HCT116 (cell line): Measurements from ENCODE around the gene PIBF1. TPM values are rescaled to one million over a fixed set of nuclear protein-coding genes. Genes with fewer than 3 reads are reported as not detected.

ENCODE experiments used
- ATAC-seq: fragments of 200-7000 bp; cut with Tn5 transposase; 2 replicates; pipeline ENCODE4 v1.9.1; 2020; ENCODE audit warnings: mild to moderate bottlenecking, moderate library complexity
- BruUV-seq: library from RNA; stranded (reverse); fragments of 400-500 nt; replicated peaks from 2 replicates; lab custom pipeline; 2021; lab: Mats Ljungman, UMichigan
- CTCF ChIA-PET: fragments of 300-600 bp; sonication (Branson Sonifier 250); formaldehyde crosslinking; loops from one replicate; lab custom pipeline; 2021; ENCODE audit warnings: antibody characterized with exemption; lab: Charles Lee
- POLR2A ChIA-PET: fragments of 300-600, 350-600 bp; sonication (Branson Sonifier 250); formaldehyde crosslinking; loops from one replicate; lab custom pipeline; 2021; ENCODE audit warnings: antibody characterized with exemption; lab: Charles Lee
- RAD21 ChIA-PET, 2 experiments: fragments of 300-600 bp; sonication (Branson Sonifier 250); formaldehyde crosslinking; loops; one replicate each; lab custom pipeline; 2023; ENCODE audit warnings: low total read pairs in 2 of 2; ENCODE audit not compliant: uncharacterized antibody in 2 of 2, unreplicated experiment in 2 of 2, low non-redundant PET in 1 of 2; lab: Charles Lee
- DNase-seq: peaks from one replicate; pipeline ENCODE4 v3.0.0-alpha.2; 2010; ENCODE audit warnings: low read depth, low spot score
- H2AFZ ChIP-seq: fragments of 200-600 bp; shearing (Covaris generic), sonication (generic); 2 replicates; pipeline ENCODE4 v1.6.1; 2017; ENCODE audit warnings: low read depth, mixed run types, mixed read lengths, antibody characterized with exemption, low read length; ENCODE audit not compliant: poor library complexity, severe bottlenecking
- H3K27ac ChIP-seq: 2 replicates; pipeline ENCODE4 v1.5.1; 2012; ENCODE audit warnings: low read depth, low read length
- H3K27me3 ChIP-seq: fragments of 200-600 bp; sonication (generic); 2 replicates; pipeline ENCODE4 v1.6.1; 2016; ENCODE audit warnings: mixed run types, low read length, mixed read lengths; ENCODE audit not compliant: insufficient read depth
- H3K36me3 ChIP-seq, 2 experiments: fragments of 200-500 bp in 1 of 2; fragments of 200-600 bp in 1 of 2; sonication (Bioruptor generic) in 1 of 2; sonication (generic) in 1 of 2; 2 replicates each; pipeline versions ENCODE4 v1.5.1 to v1.6.1; 2014 to 2016; ENCODE audit warnings: low read length in 2 of 2, inconsistent platforms in 1 of 2, mixed read lengths in 1 of 2, mixed run types in 1 of 2; ENCODE audit not compliant: insufficient read depth in 2 of 2, control insufficient read depth in 1 of 2
- H3K4me1 ChIP-seq, 2 experiments: fragments of 200-600 bp in 1 of 2; sonication (generic) in 1 of 2; 2 replicates each; pipeline versions ENCODE4 v1.5.1 to v1.6.1; 2012 to 2017; ENCODE audit warnings: low read length in 2 of 2, inconsistent platforms in 1 of 2, mild to moderate bottlenecking in 1 of 2, mixed read lengths in 1 of 2, mixed run types in 1 of 2, moderate library complexity in 1 of 2; ENCODE audit not compliant: insufficient read depth in 2 of 2, control insufficient read depth in 1 of 2
- H3K4me2 ChIP-seq: fragments of 200-600 bp; sonication (generic); 2 replicates; pipeline ENCODE4 v1.6.1; 2017; ENCODE audit warnings: mixed run types, low read length, mixed read lengths
- H3K4me3 ChIP-seq, 2 experiments: fragments of 200-600 bp in 1 of 2; sonication (generic) in 1 of 2; replicated peaks in 1 of 2; 2 replicates each; pipeline ENCODE4 v1.5.1; 2011 to 2016; ENCODE audit warnings: low read length in 2 of 2, control low read depth in 1 of 2, low read depth in 1 of 2, mild to moderate bottlenecking in 1 of 2, mixed read lengths in 1 of 2, mixed run types in 1 of 2
- H3K79me2 ChIP-seq: fragments of 200-600 bp; sonication (generic); 2 replicates; pipeline ENCODE4 v1.6.1; 2017; ENCODE audit warnings: mild to moderate bottlenecking, mixed run types, low read length, moderate library complexity, mixed read lengths; ENCODE audit not compliant: insufficient read depth
- H3K9ac ChIP-seq: fragments of 200-600 bp; sonication (generic); 2 replicates; pipeline ENCODE4 v1.6.1; 2016; ENCODE audit warnings: low read length, mixed read lengths
- H3K9me2 ChIP-seq: fragments of 200-600 bp; sonication (generic), shearing (Covaris generic); 2 replicates; pipeline ENCODE4 v1.6.1; 2017; ENCODE audit warnings: mixed run types, mild to moderate bottlenecking, moderate library complexity; ENCODE audit not compliant: insufficient read depth
- H3K9me3 ChIP-seq, 2 experiments: fragments of 200-500 bp in 1 of 2; fragments of 200-600 bp in 1 of 2; sonication (Bioruptor generic) in 1 of 2; sonication (generic) in 1 of 2; 2 replicates each; pipeline ENCODE4 v1.6.1; 2014 to 2017; ENCODE audit warnings: low read length in 2 of 2, mixed read lengths in 2 of 2, inconsistent platforms in 1 of 2, low read depth in 1 of 2, mild to moderate bottlenecking in 1 of 2, mixed run types in 1 of 2, moderate library complexity in 1 of 2; ENCODE audit not compliant: control insufficient read depth in 1 of 2, insufficient read depth in 1 of 2
- H4K20me1 ChIP-seq: fragments of 200-600 bp; sonication (generic), shearing (Covaris generic); 2 replicates; pipeline ENCODE4 v1.6.1; 2017; ENCODE audit warnings: mixed run types, mild to moderate bottlenecking, moderate library complexity; ENCODE audit not compliant: insufficient read depth
- ATF3 ChIP-seq: IDR thresholded peaks from 2 replicates; pipeline ENCODE4 v1.6.1; 2012
- CTCF ChIP-seq, 3 experiments: fragments of 200-600 bp in 1 of 3; sonication (generic) in 1 of 3; IDR thresholded peaks in 2 of 3; conservative IDR thresholded peaks in 1 of 3; 2 replicates each; pipeline ENCODE4 v1.5.1; 2012 to 2017; ENCODE audit warnings: low read depth in 2 of 3, low read length in 2 of 3, antibody characterized with exemption in 1 of 3, borderline replicate concordance in 1 of 3, control low read depth in 1 of 3, mild to moderate bottlenecking in 1 of 3, mixed read lengths in 1 of 3, mixed run types in 1 of 3, moderate library complexity in 1 of 3; ENCODE audit not compliant: insufficient read depth in 1 of 3
- ELF1 ChIP-seq: IDR thresholded peaks from 2 replicates; pipeline ENCODE4 v1.6.1; 2012; ENCODE audit warnings: low read depth, borderline replicate concordance
- EZH2phosphoT487 ChIP-seq: fragments of 200-600 bp; IDR thresholded peaks from 2 replicates; pipeline ENCODE4 v1.6.1; 2018; ENCODE audit warnings: antibody characterized with exemption, borderline replicate concordance
- MAX ChIP-seq: IDR thresholded peaks from 2 replicates; pipeline ENCODE4 v1.6.1; 2012
- POLR2A ChIP-seq: IDR thresholded peaks from 2 replicates; pipeline ENCODE4 v1.7.0; 2011; ENCODE audit warnings: borderline replicate concordance; ENCODE audit not compliant: insufficient read depth, insufficient read length; ENCODE audit errors: extremely low read depth
- RAD21 ChIP-seq: IDR thresholded peaks from 2 replicates; pipeline ENCODE4 v1.6.1; 2012; ENCODE audit warnings: low read depth, mild to moderate bottlenecking
- REST ChIP-seq: IDR thresholded peaks from 2 replicates; pipeline ENCODE4 v1.6.1; 2012; ENCODE audit warnings: low read depth
- SRF ChIP-seq: IDR thresholded peaks from 2 replicates; pipeline ENCODE4 v1.6.1; 2012; ENCODE audit warnings: low read depth
- TCF7L2 ChIP-seq: IDR thresholded peaks from 2 replicates; pipeline ENCODE4 v1.7.0; 2011; ENCODE audit warnings: borderline replicate concordance, inconsistent platforms; ENCODE audit not compliant: insufficient read depth, insufficient read length; ENCODE audit errors: extremely low read depth
- ZBTB33 ChIP-seq: IDR thresholded peaks from 2 replicates; pipeline ENCODE4 v1.6.1; 2011; ENCODE audit warnings: mild to moderate bottlenecking, low read length, moderate library complexity; ENCODE audit not compliant: insufficient replicate concordance; ENCODE audit errors: extremely low read depth
- intact Hi-C: fragments of 100-400 bp; cut with micrococcal nuclease; formaldehyde crosslinking; loops from 2 replicates; pipeline ENCODE4 v1.10.0; 2022
- total RNA-seq: library from RNA; stranded (reverse); gene quantifications from one replicate; pipeline ENCODE4 v1.2.1, GENCODE V29; 2021; ENCODE audit not compliant: unreplicated experiment

PIBF1 gene
- total RNA-seq, 1 experiment from 2014 or later = 21.1 TPM

GRCh38 chr13:72808917-72809500 lies 27.1 kb downstream of the PIBF1 start:
- no peak overlapping the region for H3K9ac ChIP-seq
- CTCF ChIA-PET = interaction anchor here (0.7 to 2.1 kb wide), 4 partner anchors 9 to 885 kb away, joined by 3 to 10 read pairs (median 4); no protein-coding TSS in a partner anchor
- POLR2A ChIA-PET = no interaction called here
- intact Hi-C loops = loop anchor here (1.0 kb wide), 1 partner anchor 899 kb away; no protein-coding TSS in a partner anchor
- no TSS peak for BruUV-seq
- no peak overlapping the region for H2AFZ ChIP-seq
- H3K79me2 ChIP-seq = no peaks in the 10 kb centered on the region
- no peaks in the 10 kb centered on the region for H3K36me3 ChIP-seq
- no peaks in the 10 kb centered on the region for H3K27me3 ChIP-seq
- no peak overlapping the region for H3K27ac ChIP-seq
- TF ChIP-seq MAX (no peak), ZBTB33 (no peak), POLR2A (no peak), EZH2phosphoT487 (no peak), SRF (no peak), REST (no peak), ATF3 (no peak), TCF7L2 (no peak), ELF1 (no peak), CTCF (IDR thresholded peaks at IDR 0.05 in 2 of 3, conservative IDR thresholded peaks at IDR 0.05 in 1 of 3; ENCODE audit: borderline replicate concordance in 1 of 3, insufficient read depth in 1 of 3, low read depth in 2 of 3, low read length in 2 of 3) (peak; percentile 12 to 67 (median 33); a peak in 3 of 6 replicates), RAD21 (peak; percentile 32)
- RAD21 ChIA-PET = interaction anchor here in 1 of 2 experiments (0.6 kb wide), 2 partner anchors 902 to 1095 kb away, joined by 3 read pairs; no protein-coding TSS in a partner anchor
- no peaks in the 10 kb centered on the region for H3K9me3 ChIP-seq
- no peak overlapping the region for H3K4me3 ChIP-seq
- no peak for ATAC-seq
- no peak overlapping the region for H3K4me2 ChIP-seq
- H4K20me1 ChIP-seq = no peaks in the 10 kb centered on the region
- no peaks in the 10 kb centered on the region for H3K9me2 ChIP-seq
- no peak for DNase-seq
- no peaks in the 10 kb centered on the region for H3K4me1 ChIP-seq
